ENCODE data around the gene SH3BGRL2. TPM values are rescaled to one million over a fixed set of nuclear protein-coding genes. Genes with fewer than 3 reads are reported as not detected.

Gene SH3BGRL2
- total and polyA plus RNA-seq, 4 donors: 23.8 to 71.3 (median 34.3) TPM

GRCh38 chr6:79597155-79597554, 34.0 kb upstream of the SH3BGRL2 start:
- no peaks in the 10 kb centered on the region for H3K9me3 ChIP-seq (ENCODE audit: control insufficient read depth in 4 of 4, low read length in 3 of 4)
- 89% methylated on average over 2 of the region's 2 CpGs for WGBS
- no peak overlapping the region for H3K9ac ChIP-seq (ENCODE audit: low read depth in 1 of 2, low read length in 2 of 2)
- no peaks in the 10 kb centered on the region for H3K27me3 ChIP-seq (ENCODE audit: control insufficient read depth in 4 of 4, insufficient read depth in 4 of 4, low read length in 3 of 4)
- no peaks in the 10 kb centered on the region for H3K36me3 ChIP-seq (ENCODE audit: control insufficient read depth in 4 of 4, insufficient read depth in 3 of 4, low read depth in 1 of 4, low read length in 3 of 4)
- DNase-seq (ENCODE audit: low spot score): no peak
- no peaks in the 10 kb centered on the region for H3K4me1 ChIP-seq (ENCODE audit: control insufficient read depth in 4 of 4, insufficient read depth in 4 of 4, low read length in 3 of 4)
- no peak overlapping the region for H3K4me3 ChIP-seq (ENCODE audit: low read depth in 1 of 3, low read length in 3 of 3)
- TF ChIP-seq REST (IDR thresholded peaks at IDR 0.05) (no peak), FOXA1 (IDR thresholded peaks at IDR 0.05) (no peak), EGR1 (IDR thresholded peaks at IDR 0.05; ENCODE audit: low read depth in 2 of 2) (no peak), FOXA2 (IDR thresholded peaks at IDR 0.05) (no peak), HNF4A (conservative IDR thresholded peaks at IDR 0.05) (no peak), RXRA (IDR thresholded peaks at IDR 0.05) (no peak), RAD21 (IDR thresholded peaks at IDR 0.05) (no peak), SP1 (IDR thresholded peaks at IDR 0.05) (no peak), YY1 (IDR thresholded peaks at IDR 0.05) (no peak)
- H3K27ac ChIP-seq (ENCODE audit: low read depth in 1 of 2, low read length in 2 of 2): no peak overlapping the region

- no peaks in the 10 kb centered on the region for H3K9me3 ChIP-seq (ENCODE audit: control insufficient read depth in 4 of 4, low read length in 3 of 4)
- TF ChIP-seq RAD21 (IDR thresholded peaks at IDR 0.05) (no peak), GABPA (IDR thresholded peaks at IDR 0.05 in 1 of 2, conservative IDR thresholded peaks at IDR 0.05 in 1 of 2) (no peak), FOXA2 (IDR thresholded peaks at IDR 0.05) (no peak), HNF4G (IDR thresholded peaks at IDR 0.05) (no peak), HNF4A (conservative IDR thresholded peaks at IDR 0.05) (no peak), FOXA1 (IDR thresholded peaks at IDR 0.05) (no peak), JUND (IDR thresholded peaks at IDR 0.05) (no peak), REST (IDR thresholded peaks at IDR 0.05) (no peak), TAF1 (conservative IDR thresholded peaks at IDR 0.05) (no peak), EGR1 (IDR thresholded peaks at IDR 0.05; ENCODE audit: low read depth in 2 of 2) (no peak), CTCF (IDR thresholded peaks at IDR 0.05; ENCODE audit: low read depth, low read length, missing input control) (no peak), SP1 (IDR thresholded peaks at IDR 0.05) (no peak), YY1 (IDR thresholded peaks at IDR 0.05) (no peak), MAX (IDR thresholded peaks at IDR 0.05) (no peak), NR2F2 (IDR thresholded peaks at IDR 0.05) (no peak), ATF3 (IDR thresholded peaks at IDR 0.05) (no peak), RXRA (IDR thresholded peaks at IDR 0.05) (no peak)
- H3K4me3 ChIP-seq (ENCODE audit: low read depth in 1 of 3, low read length in 3 of 3): no peak overlapping the region
- H3K36me3 ChIP-seq (ENCODE audit: control insufficient read depth in 4 of 4, insufficient read depth in 3 of 4, low read depth in 1 of 4, low read length in 3 of 4): no peaks in the 10 kb centered on the region
- no peaks in the 10 kb centered on the region for H3K4me1 ChIP-seq (ENCODE audit: control insufficient read depth in 4 of 4, insufficient read depth in 4 of 4, low read length in 3 of 4)
- DNase-seq (ENCODE audit: low spot score): no peak
- no peak overlapping the region for H3K27ac ChIP-seq (ENCODE audit: low read depth in 1 of 2, low read length in 2 of 2)
- WGBS: 82% methylated on average over 4 of the region's 4 CpGs
- no peak overlapping the region for H3K9ac ChIP-seq (ENCODE audit: low read depth in 1 of 2, low read length in 2 of 2)
- H3K27me3 ChIP-seq (ENCODE audit: control insufficient read depth in 4 of 4, insufficient read depth in 4 of 4, low read length in 3 of 4): no peaks in the 10 kb centered on the region
Measured at GRCh38 chr6:79598012-79598411, 33.1 kb upstream of the SH3BGRL2 start.

Measured in liver (tissue), 9 donors.